PC-9 (cell line): ENCODE measurements around the gene MYH11.

Experiments used
- CTCF ChIP-seq: fragments of 200-600 bp; sonication (generic); conservative IDR thresholded peaks from 2 replicates; pipeline ENCODE4 v1.6.1; 2017; ENCODE audit warnings: mixed run types, antibody characterized with exemption, mild to moderate bottlenecking, moderate library complexity
- EZH2 ChIP-seq: fragments of 200-600 bp; sonication (generic); IDR thresholded peaks from 2 replicates; pipeline ENCODE4 v1.8.0; 2017; ENCODE audit warnings: antibody characterized with exemption, low read depth

GRCh38 chr16:15873301-15873700 is 16.5 kb upstream of the MYH11 start:
- TF ChIP-seq CTCF: no peak
- TF ChIP-seq EZH2: no peak
